Esophagus squamous epithelium (tissue), 4 donors: ENCODE results near the gene PTGER4.

Experiments
- POLR2A ChIP-seq, 4 donors: fragments of 450-650 bp; IDR thresholded peaks; one replicate each; pipeline ENCODE4 v1.6.1; 2017; ENCODE audit warnings: antibody characterized with exemption in 4 of 4, mild to moderate bottlenecking in 4 of 4, moderate library complexity in 3 of 4
- TF ChIP-seq, protein P1 (sequence below), 6 experiments: fragments of 450-650 bp in 4 of 6; fragments of 200-600 bp in 2 of 6; sonication (generic) in 2 of 6; IDR thresholded peaks; one replicate each; pipeline ENCODE4 v1.5.1; 2016 to 2019; ENCODE audit warnings: antibody characterized with exemption in 6 of 6, mild to moderate bottlenecking in 4 of 6, moderate library complexity in 4 of 6

DNA sequence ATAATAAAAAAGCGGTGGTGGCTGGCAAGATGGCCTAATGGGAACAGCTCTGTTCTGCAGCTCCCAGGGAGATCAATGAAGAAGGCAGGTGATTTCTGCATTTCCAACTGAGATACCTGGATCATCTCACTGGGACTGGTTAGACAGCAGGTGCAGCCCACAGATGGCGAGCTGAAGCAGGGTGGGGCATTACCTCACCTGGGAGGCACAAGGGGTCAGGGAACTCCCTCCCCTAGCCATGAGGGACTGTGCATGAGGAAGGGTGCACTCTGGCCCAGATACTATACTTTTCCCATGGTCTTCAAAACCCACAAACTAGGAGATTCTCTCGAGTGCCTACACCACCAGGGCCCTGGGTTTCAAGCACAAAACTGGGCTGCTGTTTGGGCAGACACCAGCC lies 45.6 kb upstream of the PTGER4 start:
- TF ChIP-seq POLR2A (IDR thresholded peaks at IDR 0.05) = no peak
- TF ChIP-seq, protein P1, sequence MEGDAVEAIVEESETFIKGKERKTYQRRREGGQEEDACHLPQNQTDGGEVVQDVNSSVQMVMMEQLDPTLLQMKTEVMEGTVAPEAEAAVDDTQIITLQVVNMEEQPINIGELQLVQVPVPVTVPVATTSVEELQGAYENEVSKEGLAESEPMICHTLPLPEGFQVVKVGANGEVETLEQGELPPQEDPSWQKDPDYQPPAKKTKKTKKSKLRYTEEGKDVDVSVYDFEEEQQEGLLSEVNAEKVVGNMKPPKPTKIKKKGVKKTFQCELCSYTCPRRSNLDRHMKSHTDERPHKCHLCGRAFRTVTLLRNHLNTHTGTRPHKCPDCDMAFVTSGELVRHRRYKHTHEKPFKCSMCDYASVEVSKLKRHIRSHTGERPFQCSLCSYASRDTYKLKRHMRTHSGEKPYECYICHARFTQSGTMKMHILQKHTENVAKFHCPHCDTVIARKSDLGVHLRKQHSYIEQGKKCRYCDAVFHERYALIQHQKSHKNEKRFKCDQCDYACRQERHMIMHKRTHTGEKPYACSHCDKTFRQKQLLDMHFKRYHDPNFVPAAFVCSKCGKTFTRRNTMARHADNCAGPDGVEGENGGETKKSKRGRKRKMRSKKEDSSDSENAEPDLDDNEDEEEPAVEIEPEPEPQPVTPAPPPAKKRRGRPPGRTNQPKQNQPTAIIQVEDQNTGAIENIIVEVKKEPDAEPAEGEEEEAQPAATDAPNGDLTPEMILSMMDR (IDR thresholded peaks at IDR 0.05) = no peak
